ENCODE results near the gene RAPGEF6.
"Not testable (repeated sequence)": the region's sequence is repeated elsewhere in the genome, so short reads cannot be mapped to it uniquely, and the experiment has no call there.

The RAPGEF6 gene

GRCh38 chr5:131641494-131641893 lies 6.5 kb upstream of the RAPGEF6 start:
- no peak for FAIRE-seq

DNA sequence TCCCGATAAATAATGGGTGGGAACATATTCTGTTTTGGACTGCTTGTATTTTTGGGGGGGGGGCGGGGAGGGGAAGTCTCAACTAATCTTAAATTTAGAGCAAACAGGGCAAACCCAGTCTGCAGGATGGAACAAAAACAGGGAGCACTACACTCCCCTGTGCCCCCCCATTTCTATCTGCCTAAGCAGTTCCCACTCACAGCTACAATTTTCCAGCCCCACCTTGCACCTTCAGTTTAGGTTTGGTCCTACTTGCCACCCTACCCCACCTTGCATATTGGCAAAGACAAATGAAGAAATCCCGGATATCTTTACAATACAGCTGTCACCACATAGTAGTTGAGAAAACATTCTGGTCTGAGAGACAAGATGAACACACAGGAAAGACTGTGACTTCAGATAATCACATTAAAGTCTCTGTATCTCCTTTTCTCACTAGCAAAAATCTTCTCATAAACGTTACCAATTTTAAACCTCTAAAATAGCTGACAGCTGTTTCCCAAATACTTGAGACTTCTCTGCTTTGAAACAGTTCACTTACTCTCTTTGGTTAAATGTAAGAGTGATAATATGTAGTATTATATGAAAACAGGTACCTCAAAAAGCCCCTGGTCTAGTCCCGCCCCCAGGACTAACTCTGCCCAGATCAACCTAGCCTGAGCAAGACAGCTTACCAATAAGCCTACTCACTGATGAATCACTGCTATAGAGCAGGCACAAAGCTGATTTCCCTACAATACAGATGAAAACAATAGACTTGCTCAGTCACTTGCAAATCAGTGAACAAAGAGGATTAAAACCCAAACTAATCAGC lies 5.2 kb upstream of the RAPGEF6 start:
- FAIRE-seq = no peak

DNA sequence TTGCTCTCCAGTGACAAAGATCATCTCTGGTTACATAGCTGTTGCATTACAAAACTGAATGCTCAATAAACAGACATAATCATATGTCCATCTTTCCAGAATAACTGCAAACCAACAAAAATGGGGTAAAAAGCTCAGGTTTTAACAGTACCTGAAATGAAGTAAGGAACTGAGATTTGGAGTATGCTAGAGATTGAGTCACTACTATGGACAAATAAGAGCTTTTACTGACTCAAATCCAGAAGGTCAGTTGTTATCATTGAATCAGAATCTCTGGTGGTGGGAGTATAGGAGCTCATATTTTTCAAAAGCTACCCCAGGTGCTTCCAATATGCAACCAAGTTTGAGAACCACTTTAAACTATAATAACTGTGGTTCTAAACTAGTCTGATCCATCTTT lies 4.1 kb upstream of the RAPGEF6 start:
- FAIRE-seq = no peak

GRCh38 chr5:131637694-131638093 lies 2.7 kb upstream of the RAPGEF6 start:
- no peak for FAIRE-seq

DNA sequence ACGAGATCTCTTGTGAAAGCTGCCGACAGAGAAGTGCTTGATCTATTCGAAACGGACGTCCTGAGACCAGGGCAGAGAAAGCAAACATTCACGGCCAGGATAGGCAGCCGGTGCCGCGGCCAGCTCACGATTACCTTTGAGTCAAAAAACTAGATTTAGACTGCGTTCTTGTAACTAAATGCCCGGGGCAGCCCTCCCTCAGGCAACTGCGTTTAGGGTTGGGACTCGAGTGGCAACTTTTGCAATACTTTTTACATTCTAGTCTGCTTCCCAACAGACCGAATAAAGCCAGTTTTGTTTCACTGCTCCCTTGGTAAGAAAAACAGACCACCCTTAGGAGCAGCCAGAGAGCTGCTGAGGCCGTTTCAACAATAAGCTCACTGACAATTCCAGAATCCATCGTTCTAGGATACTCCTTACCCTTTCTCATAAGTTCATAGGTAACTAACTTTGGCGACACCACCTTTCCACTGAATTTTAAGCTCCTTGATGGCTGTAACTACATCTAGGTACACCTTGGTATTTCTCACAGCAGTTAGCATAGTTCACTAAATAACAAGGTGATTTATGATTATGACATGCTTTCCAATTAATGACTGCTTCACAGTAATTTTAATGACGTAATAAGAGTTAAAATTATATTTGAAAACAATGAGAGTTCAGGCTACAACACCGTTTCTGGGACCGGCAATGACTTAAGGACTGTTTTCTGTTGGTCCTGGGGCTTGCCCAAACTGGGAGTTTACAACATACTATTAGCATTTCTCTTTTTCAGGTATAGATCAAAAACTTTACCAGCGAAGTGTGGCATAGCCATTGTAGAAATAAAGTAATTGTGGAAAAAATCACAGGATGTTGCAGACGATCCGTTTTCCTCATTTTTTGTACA lies 899 bp upstream of the RAPGEF6 start:
- FAIRE-seq = no peak

GRCh38 chr5:131634666-131634995 lies 398 bp downstream of the RAPGEF6 start:
- FAIRE-seq = no peak

GRCh38 chr5:131634238-131634637 lies 791 bp downstream of the RAPGEF6 start:
- FAIRE-seq = no peak

DNA sequence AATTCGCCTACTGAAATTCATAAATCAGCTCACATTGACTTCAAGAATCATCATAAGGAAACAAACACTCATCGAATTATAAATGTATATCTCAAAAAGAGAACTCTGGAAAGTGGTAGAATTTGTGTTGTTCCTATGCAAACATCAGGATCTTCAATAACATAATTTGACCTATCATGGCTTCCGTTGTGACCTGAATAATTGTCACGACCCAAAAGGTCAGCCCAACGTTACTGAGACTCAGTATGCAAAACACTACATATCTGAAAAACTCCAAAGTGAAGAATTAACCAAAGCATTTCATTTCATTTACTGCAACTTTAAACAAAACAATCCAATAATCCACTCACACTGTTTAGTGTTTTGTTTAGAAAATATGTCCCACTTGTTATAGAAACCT lies 1.2 kb downstream of the RAPGEF6 start:
- no peak for FAIRE-seq

DNA sequence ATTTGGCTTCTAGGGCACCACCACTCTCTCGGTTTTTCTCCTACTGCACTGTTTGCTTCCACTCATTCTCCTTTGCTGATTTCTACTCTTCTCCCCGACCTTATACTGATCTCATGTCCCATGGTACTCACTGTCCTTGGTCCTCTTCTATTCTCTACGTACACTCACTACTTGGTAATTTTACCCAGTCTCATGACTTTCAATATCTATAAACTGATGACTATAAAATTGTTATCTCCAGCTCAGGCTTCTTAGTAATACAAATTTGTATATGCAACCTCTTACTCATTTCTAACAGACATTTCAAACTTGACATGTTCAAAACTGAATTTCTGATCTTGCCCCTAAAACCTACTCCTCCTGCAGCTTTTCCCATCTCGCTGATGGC lies 4.1 kb downstream of the RAPGEF6 start:
- no peak for FAIRE-seq

GRCh38 chr5:131630208-131630962 lies 4.6 kb downstream of the RAPGEF6 start:
- FAIRE-seq = no peak

- no peak for FAIRE-seq
These were observed 6.0 kb downstream of the RAPGEF6 start for GRCh38 chr5:131628990-131629389.

GRCh38 chr5:131627207-131627865 lies 7.7 kb downstream of the RAPGEF6 start:
- FAIRE-seq = no peak

- no peak for FAIRE-seq
These were observed 12.4 kb downstream of the RAPGEF6 start for GRCh38 chr5:131622633-131623032.

GRCh38 chr5:131621164-131621563 lies 13.9 kb downstream of the RAPGEF6 start:
- FAIRE-seq = not testable (repeated sequence)

- FAIRE-seq = no peak
These were observed 15.9 kb downstream of the RAPGEF6 start for GRCh38 chr5:131619102-131619501.

GRCh38 chr5:131617140-131617822 lies 17.7 kb downstream of the RAPGEF6 start:
- FAIRE-seq = no peak

DNA sequence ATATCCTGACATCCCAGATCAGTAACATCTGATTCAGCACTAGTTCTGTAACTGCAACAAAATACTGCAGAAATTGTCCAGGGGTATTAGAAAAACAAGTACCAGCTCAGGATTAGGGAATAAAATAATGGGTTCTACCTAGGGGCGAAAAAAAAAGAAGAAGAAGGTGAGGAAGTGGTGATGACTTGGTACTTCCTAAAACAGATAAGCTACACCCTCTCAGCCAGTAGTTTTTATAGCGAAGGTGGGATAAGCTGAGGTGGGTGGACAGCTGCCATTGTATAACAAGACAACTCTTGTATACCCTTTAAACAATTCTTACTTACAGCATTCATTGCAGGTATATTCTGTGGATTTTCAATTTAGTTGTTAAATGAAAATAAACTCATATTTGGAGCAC lies 19.1 kb downstream of the RAPGEF6 start:
- no peak for FAIRE-seq

DNA sequence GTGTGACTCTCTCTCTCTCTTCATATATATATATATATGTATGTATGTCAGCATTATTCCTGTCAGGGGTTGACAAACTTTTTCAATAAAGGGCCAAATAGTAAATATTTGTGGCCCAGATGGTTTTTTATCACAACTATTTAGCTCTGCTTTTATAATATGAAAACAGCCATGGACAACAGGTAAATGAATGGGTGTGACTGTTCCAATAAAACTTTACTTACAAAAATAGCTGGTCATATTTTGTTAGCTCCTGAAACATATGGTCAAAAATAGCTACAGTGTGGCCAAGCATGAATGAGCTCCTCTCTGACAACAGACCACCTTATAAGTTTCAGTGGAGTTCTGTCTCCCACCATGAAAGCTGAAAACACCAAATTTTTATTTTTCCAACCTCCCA lies 21.6 kb downstream of the RAPGEF6 start:
- FAIRE-seq = no peak

DNA sequence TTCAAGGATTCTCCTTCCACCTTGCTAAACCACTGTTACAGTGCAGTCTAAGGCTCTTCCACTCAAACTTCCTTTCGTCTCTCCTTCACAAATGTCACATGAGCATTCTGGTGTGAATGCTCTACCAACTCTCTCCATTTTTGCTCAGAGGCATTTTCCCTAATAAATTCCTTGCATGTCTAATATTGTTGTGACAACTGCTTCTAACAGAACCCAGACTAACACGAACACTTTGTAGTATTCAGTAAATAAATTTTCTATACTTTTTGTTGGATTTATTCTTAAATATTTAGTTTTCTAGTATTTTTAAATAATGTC lies 24.0 kb downstream of the RAPGEF6 start:
- no peak for FAIRE-seq

DNA sequence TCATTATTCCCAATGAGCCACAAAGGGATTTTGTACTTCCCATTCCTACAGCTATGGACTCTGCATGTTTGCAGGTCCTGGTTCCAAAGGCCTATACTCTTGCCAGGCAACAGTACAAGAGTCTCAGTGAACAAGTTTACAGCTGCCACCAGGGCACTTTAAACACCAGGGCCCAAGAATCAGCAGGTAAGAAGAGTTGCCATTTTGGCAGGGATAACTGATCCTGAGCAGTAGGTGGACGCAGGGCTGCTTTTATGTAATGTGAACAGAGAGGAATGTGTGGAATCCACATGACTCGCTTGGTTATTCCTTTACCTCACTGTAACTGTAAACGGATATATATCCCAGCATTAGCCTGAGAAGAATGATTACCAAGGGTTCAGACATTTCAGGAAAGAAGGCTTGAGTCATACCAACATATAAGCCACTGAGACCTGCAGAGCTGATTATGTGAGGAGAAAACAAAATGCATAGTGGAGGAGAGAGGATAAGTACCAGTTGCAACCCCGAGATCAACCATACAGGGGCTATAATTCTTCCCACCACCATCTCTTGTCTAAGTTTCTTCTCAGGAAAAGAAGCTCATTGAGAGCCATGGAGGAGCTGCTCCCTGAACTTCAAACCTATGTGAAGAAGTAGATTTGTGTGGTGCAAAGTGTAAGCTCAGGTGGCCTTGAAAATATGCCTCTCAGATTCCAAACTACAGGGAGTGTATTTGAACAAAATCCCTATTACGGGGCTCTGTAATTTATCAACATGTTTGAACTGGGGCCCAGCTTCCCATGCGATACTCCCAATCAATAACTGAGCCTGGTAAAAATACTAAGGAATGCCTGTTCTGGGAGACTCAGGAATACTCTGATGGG lies 24.6 kb downstream of the RAPGEF6 start:
- FAIRE-seq = no peak

DNA sequence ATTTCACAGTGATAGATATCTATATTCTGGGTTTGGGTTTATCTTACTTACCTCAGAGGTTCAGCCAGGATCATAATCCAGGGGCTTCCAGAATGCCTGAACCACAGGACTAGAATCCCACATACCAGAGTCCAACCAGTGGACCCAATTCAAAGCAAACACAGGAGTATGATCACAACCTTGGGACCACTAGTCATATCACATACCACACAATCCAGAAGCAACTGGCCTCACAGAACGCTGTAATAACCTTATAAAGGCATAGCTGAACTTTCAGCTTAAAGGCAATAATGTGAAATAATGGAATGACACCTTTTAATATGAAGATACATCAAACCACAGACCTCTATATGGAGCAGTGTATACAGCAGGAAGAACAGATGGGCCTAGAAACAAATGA lies 25.3 kb downstream of the RAPGEF6 start:
- no peak for FAIRE-seq

Measured in endometrium (tissue), 2 donors.